HG03439 (cell line): Measurements from ENCODE around the gene RBKS.

Experiments
- ATAC-seq: cut with Tn5 transposase; IDR thresholded peaks from one replicate; pipeline ENCODE4 v1.9.1; 2021; ENCODE audit warnings: mild to moderate bottlenecking, moderate library complexity; ENCODE audit not compliant: unreplicated experiment

The RBKS gene

DNA sequence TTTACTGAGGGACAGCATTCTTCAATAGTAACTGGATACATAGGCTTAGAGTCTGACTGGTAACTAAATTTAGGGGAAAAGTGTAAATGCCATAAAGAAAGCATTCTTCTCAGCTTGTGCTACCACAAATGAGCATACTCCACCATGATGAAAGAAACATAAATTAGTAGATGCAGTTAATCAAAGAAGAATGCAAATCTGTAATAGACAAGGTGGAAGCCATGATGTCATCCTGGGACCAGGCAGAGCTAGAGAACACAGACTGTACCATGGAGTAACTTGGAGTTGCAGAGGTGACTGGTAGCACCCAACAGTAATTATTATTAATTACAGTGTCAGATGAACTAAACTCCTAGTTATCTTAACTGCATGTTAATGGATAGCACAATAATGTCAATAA is 51.7 kb downstream of the RBKS start:
- no peak for ATAC-seq

DNA sequence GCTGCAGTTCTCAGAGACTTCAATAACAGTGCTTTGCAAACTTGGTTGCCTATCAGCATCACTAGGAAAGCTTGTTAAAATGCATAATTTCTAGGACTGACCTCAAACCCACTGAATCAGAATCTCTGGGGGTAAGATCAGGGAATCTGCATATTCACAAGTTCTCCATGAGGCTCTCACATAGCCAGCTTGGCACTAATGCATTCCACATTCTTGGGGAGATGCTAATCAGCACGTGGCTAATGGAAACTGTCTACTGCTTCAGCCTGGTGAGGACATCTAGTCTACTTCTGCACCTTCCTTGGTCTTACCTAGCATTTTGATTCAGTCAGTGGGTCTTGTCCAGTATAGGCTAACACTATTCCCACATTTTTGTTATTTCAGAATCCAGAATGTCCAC is 56.3 kb downstream of the RBKS start:
- no peak for ATAC-seq

DNA sequence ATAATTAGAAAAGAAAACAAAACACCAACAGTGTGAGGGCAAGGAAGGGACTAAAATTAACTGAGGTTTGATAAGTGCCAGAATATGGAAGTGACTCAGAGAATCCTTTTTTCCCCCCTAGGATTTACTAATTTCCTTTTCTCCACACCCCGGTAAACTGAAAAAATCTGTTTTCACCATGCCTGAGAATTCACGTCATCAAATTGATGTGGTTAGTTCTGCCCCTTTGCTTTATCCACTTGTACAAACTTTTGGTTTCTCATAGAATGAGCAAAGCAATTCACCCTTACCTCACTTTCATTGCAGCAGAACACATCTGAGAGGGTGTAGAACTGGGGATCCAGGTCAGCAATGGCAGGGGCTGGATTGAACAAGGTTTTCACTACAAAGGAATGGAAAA is 57.8 kb downstream of the RBKS start:
- no peak for ATAC-seq

DNA sequence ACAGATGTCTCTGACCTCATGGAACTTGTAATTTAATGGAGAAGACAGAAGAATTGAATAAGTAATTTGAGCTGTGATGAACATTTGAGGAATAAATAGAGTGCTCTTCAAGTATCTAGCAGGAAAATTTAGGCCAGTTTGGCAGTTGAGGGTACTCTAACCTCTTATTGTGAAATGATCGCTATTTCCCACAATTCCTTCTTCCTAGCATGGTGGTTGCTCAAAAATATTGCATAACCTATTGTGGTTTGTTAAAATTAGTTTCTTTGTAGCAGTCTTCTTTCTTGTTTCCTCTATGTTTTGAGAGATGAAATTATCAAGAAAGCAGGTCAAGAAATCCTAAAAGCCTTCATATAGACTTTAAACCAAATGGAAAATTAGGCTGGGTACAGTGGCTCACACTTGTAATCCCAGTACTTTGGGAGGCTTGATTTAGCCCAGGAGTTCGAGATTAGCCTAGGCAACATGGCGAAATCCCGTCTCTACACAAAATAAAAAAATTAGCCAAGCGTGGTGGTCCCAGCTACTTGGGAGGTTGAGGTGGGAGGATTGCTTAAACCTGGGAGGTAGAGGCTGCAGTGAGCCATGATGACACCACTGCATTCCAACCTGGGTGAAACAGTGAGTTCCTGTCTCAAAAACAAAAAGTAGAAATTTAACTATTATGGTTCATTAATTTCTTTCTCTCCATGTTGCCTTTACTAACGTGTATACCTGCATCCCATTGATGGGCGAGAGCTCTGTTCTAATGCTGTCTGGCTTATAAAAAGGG is 58.7 kb downstream of the RBKS start:
- ATAC-seq, result no peak

DNA sequence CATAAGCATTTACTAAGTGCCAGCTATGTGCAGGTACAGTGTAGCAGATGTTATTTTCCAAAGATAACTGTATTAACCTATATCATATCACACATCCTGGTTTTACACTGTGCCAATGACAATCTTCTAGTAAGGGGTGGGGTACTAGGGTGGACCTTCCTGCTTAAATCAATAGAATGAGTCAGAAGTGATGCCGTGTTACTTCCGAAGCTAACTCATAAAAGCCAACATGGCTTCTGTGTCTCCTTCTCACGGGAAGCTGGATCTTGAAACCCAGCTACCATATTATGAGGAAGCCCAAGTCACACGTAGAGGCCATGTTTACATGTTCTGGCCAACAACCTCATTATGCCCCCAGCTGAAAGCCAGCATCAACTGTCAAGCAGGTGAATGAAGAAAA is 59.5 kb downstream of the RBKS start:
- no peak for ATAC-seq

DNA sequence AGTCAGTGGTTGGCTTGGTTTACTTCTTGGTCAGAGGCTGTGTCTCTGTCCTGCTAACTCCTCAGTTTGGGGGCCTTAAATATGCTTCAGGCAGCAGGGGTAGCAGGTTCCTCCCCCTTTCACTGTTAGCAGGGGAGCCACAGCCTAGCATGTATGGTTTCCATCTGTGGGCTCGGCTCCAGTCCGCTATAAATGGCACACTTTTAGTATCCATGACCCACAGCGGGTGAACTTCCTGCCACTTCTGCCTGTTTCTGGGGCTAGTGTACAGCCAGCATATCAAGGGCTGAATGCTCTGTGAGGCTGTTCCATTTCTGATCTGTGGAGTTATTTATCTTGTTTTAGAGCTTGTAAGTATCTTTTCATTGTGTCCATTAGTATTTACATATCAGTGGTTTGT is 60.4 kb downstream of the RBKS start:
- no peak for ATAC-seq

DNA sequence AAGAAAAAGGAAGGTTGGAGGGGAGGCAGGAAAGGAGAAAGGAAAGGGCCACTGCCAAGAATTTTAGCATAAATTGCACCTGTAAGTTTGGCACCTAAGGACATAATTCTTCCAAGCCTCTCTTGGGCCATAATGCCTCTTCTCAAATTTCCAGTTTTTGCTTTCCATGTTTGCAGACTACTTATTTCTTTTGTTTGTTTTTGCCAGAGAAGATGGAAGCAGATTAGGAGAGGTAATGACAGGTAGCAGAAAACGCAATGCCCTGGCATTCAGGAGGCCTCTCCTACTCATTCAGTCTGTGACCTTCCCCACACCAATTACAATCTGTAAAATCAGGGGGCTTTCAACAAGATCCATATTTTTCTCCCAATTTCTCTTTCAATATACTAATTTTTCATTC is 61.9 kb downstream of the RBKS start:
- ATAC-seq, result no peak

DNA sequence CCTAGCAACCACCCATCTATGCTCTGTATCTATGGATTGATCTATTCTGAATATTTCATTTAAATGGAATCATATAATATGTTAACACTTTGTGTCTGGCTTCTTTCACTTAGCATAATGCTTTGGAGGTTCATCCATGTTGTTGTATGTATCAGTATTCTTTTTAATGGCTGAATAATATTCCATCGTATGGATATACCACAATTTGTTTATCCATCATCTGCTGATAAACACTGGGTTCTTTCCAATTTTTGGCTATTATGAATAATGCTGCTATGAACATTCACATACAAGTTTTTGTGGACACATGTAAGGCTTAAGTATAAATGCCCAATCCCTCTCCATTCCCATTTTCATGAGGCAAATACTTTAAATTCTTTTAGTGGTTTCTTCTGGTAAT is 65.8 kb downstream of the RBKS start:
- ATAC-seq, result no peak

DNA sequence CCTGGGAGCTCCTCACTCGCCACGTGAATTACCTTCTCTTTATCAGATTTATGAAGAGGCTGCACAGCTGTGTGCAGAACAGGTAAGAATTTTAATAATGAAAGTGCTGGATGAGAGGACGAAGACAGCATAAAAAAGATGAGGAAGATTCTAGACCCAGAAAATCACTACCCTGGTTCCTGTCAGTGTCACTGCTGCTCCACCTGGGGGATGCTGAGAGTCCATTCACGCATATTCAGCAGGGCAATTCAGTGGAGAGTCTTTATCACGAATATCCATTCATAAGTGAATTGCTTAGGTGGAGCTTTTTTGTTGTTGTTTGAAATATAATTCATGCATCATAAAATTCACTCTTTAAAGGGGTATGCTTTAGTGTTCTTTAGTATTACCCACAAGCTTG is 66.6 kb downstream of the RBKS start:
- no peak for ATAC-seq

DNA sequence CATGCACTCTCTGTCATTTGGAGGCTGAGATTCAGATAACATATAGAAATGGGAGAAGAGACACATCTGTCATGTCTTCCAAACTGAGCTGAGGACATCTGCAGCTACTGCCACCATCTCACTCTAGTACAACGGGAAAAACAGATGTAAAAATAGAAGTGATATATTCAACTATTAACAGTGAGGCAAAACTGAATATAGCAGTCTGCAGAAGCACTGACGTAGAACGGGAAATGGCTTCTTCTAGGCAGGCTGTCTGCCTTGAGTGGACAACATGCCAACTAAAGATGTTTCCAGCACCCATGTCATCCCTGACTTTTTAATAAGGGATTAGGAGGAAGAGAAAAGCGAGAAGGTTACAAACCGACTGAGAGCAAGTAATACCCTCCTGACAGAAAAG is 67.1 kb downstream of the RBKS start:
- no peak for ATAC-seq

DNA sequence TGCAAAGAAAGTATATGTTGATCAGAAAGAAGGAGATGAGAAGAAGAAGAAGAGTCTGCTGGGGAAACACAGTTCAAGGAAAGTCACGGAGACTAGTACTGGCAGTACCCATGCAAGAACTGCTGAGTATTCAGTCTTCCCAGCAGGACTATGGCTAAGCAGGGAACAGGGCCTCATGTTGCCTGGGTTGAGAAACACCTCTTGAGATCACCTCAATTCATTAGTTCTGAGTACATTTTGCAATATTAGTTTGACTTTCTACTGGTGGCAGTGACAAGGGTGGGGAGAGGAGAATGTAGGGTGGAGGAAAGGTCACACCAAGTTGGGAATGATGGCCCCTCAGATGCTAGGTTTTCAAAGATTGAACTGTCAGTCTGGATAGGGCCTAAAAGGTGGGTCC is 68.1 kb downstream of the RBKS start:
- no peak for ATAC-seq

DNA sequence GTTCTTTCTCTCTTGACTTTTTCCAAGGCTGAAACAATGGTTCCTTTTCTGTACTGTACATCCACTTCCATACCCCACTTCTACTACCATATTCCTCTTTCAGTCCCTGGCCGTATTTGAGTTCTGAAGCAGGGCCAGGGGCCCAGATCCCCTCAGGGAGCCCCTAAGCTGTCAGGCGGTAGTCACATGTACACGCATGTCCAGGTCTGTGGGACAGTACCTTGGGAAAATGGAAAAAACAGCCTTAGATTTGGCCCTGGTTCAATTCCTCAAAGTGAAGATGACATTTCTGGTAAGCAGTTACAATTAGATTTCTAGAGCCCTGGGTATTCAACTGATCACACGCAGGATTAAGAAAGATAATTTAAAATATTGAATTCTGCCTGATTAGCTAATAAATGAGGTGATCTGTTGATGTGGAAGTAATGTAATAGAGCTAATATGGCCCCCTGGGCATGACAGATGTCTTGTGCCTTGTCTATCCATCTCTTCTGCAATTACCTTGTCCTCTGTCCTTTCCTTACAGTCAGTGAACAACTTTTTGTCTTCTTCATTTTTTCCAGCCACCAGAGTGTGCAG is 74.2 kb downstream of the RBKS start:
- ATAC-seq, result no peak

DNA sequence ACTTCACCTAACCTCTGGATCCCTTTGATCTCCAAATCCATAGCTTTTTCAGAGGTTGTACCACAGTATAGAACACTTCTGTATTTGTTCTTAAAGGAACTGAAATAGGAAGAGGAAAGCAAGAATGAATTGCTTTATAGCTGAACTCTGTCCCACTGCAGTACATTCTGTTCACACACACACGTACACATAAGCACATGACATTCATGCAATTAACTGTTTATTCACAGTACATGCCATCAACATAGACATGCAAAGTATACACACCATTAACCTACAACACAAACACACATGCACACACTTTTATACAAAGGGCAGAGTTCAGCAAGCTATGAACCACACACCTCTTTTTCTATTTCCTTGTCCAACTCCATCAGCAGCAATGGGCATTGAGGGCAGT is 75.4 kb downstream of the RBKS start:
- no peak for ATAC-seq

DNA sequence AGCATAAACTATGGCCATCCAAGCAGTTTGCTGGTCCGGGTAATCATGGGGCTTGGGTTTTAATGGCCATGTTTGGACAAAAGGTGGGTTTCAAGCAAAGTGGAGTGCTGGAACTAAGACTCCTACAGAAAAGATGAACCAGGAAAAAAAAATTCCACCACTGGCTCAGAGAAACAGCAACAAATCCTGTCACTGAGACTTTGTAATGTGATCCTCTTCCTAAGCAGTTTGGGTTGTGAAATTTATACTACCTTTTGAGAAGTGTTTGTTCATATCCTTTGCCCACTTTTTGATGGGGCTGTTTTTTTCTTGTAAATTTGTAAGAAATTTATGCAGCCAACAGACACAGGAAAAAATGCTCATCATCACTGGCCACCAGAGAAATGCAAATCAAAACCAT is 78.4 kb downstream of the RBKS start:
- ATAC-seq, result no peak

DNA sequence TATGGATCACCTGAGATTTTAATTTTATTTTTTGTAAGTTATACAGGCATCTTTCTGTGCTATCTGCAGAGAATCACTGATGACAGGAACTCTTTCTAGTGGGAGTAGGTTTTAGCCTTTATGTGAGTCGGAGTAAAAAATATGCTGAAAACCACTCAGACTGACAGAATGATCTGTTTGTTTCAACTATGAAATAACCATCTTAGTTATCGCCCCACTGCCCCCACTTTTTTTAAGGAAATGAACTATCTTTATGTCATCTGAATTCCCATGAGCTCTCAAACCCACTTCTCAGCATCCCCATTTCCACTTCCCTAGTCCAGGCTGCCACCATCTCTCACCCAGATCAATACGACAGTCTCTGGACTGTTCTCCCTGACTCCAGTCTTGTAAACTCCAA is 79.7 kb downstream of the RBKS start:
- ATAC-seq, result no peak

DNA sequence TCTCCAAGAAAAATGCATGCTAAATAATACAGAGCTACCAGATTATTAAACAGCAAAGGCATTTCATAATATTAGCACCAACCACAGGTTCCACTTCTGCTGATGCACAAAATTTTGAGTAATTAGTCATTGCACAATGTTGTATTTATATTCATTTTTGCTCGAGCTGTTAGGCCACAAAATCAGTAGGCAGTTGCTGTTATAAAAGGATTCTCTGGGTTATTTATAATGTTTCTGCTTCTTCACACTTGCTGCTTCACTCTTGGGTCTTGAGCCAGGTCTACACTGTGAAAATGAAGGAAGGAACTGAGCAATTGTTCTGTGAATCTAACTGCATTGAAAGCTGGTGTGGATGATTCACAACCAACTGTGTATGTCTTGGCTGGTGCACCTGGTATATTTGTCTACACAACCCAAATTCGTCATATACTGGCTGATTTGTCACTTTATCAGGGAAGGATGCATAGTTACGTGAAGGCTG is 80.4 kb downstream of the RBKS start:
- ATAC-seq, result no peak

DNA sequence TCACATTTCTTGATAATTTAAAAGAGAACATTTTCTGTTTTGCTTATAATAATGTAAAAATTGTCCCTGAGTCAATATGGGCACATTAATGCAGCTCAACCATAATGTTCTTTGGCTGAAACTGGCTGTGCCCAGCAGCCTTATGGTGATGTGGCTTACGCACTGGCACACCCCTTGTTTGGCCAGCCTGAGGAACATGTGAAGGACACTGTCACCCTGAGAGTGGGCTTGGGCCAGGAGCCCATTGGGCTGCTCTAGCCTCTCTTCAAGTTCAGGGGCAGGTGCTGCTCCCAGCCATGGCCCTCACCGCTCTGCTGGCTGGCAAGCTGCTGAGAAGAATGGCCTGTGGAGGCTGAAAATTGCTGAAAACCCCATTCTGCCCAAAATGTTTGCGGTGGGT is 81.2 kb downstream of the RBKS start:
- ATAC-seq, result no peak

DNA sequence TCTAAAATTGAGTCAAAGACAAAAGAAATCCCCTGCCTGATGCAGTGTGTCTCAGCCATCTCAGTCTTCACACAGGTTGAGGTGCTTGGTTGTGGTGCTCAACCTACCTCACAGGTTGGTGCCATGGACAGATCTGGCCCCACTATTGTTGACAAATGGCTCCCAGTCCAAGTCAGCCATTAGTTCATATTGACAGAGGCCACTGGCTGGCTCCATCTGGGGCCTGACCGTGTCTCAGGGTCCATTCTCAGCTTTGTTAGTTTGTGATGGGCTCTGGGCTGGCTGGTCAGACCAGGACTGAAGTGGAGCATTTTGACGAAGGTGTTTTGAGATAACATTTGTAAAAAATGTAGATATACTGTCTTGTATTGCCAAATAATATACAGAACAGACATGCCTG is 81.8 kb downstream of the RBKS start:
- no peak for ATAC-seq

DNA sequence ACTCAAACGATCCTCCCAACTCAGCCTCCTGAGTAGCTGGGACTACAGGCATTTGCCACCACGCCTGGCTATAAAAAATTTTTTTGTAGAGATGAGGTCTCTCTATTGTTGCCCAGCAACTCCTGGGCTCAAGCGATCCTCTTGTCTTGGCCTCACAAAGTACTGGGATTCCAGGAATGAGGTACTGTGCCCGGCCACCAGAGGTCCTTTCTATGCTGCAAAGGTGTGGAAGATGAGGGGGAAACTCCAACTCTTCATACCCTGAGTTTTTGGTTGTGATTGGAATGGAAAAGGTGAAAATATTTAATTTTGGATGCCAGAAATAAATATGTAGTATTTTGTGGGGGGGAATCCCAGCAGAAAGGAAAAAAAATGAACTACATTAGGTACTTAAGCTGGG is 82.7 kb downstream of the RBKS start:
- no peak for ATAC-seq

DNA sequence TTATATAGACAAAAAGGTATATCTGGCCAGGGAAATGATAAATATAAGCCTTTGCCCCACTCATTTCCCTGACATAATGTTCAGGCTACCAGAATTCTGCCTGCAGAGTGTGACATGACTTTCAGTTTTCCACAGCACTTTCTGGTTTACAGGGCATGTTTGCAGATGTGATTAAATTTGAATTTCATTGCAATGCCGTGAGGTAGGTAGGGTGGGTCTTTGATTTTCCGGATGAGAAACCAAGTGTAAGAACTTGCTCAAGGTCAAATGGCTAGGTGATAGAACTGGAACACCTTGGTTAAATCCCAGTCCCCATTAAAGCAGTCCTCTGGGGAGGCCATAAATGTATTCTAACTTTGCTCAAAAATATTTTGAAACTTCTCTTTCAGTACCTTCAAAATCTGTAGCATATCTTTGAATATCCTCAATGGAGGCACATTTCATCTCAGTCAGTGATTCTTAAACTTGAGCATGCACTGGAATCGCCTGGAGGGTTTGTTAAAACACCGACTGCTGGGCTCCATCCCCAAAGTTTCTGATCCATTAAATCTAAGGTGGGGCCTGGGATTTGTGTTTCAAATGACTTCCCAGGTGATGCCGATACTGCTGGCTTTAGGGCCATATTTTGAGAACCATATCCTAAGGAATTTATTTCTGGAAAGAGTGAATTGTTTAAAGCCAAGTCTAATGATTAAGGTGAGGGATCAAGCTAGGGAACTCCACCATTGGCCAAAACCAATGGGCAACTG is 83.7 kb downstream of the RBKS start:
- ATAC-seq, result no peak

DNA sequence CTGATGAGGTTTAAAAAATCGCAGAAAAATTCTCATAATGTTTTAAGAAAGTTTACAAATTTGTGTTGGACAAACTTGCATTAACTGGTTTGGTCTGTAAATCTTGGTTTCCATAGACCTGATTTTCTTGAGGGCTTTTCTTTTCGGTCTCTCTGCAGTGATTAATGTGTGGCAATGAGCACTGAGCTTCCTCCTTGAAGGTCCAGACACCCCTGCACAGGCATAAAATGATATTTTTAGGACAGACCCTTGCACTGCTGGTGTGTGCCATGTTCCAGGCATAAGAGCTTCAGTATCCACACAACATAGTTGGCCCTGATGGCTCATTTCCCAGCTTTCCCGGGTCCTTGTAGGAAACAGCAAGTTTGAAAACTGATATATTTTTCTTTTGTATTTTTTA is 85.0 kb downstream of the RBKS start:
- no peak for ATAC-seq

DNA sequence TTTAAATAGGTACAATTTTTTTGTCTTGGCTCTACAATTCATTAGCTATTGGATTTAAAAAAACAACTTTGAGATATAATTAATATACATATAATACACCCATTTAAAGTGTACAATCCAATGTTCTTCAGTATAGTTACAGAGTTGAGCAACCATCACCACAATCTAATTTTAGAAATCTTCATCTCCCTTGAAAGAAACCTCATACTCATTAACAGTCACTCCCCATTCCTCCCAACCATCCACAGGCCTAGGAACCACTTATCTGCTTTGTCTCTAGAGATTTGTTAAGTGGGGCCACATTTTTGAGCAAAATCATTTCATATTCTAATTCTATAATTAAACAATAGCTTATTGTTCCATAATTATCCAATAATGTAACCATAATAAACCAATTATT is 86.0 kb downstream of the RBKS start:
- ATAC-seq, result no peak
